CD4-positive, alpha-beta T cell treated with Interleukin-12 subunit alpha and Interleukin-12 subunit beta, for 1 hour (primary cell): ENCODE data around the gene SHB.

Source experiments
- DNase-seq: peaks from one replicate; pipeline ENCODE4 v3.0.0-alpha.2; 2020

The SHB gene

DNA sequence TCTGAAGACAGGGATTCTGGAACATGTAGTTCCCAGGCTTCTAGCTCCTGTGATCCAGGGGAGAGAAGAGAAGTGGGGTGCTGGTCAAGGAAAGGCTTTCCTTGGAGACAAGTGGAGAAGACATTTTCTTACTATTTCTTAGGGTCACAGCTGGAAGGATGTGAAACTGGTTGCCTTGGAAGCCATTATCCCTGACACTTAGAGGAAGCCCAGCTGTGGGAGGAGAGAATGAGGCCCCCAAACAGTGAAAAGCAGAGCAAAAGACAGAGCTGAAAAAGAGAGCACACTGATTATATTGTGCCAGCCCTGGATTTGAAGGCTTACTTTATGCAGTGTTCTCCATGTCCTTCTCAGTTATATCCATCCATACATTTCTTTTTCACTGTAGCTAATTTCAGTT is 17.5 kb upstream of the SHB start:
- DNase-seq = no peak

DNA sequence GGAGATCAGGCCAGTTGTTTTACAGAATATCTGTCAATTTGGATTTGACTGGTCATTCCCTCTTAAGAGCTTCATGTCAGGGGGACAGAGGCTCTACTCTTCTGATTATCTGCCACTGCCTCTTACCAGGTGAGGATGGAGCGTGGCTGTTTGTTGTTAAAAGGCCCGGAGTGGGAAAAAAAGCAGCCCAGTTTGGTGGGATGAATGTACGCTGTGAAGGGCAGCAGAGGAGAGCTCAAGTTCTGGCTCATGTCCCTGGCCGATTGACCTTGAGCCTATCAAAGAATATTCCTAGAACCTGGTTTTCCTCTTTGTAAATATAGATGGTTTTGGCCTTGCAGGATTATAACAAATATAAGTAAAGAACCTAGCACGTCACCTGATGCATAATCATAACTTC is 16.3 kb upstream of the SHB start:
- no peak for DNase-seq

DNA sequence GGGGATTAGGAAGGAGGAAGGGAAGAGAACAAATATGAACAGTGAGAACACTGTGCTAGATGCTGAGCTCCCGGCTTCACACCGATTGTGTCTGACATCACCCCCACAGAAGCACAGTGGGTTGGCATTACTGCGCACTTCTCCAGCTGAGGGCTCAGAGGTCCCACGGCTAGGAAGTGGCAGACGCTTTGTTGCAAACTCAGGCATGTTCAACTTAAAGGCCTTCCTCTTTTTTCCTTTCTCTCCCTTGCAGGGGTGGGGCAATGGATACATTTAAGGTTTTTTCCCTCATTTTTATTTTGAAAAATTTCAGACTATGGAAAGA is 15.5 kb upstream of the SHB start:
- no peak for DNase-seq

DNA sequence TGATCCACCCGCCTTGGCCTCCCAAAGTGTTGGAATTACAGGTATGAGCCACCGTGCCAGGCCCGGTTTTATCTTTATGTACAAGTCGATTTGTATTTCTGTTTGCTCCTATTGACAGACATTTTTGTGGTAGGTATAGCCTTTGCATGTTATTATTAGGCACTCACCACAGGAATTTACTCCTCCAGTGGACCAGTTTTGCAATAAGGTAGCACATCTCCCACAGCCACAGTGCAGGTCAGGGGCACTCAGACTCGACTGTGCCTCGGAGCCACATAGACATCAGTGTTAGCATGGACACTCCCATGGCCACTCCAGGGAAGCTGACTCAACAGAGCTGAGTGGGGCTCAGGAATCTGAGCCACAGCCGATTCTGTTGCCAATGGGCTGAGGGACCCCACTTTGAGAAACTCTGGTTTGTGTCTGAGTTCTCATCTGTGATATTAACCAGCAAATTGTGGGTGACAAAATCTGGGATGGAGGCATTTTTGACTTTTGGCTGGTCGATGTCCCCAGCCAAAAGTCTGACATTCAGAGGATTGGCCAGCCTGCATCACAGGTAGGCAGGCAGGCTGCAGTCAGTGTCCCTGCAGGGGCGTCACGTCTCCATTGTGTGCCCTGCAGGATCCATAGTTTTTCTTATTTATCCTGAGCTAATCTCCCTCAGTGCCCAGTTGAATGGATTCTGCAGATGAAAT is 15.0 kb upstream of the SHB start:
- no peak for DNase-seq

DNA sequence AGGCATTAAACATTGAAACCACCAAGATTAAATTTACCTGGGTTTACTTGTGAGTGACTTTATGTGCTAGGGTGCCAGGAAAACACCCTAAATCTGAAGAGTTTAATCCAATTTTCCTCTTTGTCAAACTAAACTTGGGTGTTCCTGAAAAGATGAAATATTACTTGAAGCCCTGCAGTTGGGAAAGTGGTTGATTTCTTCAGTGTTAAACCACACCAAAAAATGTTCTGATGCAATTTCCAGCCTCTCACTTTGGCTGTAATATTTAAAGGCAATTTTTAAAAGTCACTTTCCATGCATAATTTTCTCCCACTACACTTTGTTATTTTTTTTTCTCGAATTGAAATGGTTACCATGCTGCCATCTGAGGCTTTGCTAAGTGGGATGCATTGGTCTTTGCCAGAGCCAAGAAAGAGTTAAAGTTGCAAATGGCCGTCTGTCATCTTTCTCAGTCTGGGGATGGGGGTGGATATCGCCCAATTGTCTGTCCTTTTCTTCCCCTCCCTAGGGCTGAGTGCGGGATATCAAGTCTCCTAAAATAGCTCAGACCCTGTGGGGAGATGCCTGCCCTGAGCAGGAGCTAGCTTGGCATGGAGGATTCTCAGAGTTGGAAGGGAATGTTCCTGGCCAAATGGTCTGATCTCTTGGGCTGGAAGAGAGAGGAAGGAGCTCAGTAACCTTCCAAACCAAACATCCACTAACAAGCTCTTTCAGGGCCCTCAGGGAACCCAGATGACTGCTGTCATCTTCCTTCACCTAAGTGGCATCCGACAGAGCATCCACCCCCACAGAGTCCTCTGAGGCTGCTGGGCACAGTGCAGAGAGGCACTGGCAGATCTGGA is 13.6 kb upstream of the SHB start:
- no peak for DNase-seq

DNA sequence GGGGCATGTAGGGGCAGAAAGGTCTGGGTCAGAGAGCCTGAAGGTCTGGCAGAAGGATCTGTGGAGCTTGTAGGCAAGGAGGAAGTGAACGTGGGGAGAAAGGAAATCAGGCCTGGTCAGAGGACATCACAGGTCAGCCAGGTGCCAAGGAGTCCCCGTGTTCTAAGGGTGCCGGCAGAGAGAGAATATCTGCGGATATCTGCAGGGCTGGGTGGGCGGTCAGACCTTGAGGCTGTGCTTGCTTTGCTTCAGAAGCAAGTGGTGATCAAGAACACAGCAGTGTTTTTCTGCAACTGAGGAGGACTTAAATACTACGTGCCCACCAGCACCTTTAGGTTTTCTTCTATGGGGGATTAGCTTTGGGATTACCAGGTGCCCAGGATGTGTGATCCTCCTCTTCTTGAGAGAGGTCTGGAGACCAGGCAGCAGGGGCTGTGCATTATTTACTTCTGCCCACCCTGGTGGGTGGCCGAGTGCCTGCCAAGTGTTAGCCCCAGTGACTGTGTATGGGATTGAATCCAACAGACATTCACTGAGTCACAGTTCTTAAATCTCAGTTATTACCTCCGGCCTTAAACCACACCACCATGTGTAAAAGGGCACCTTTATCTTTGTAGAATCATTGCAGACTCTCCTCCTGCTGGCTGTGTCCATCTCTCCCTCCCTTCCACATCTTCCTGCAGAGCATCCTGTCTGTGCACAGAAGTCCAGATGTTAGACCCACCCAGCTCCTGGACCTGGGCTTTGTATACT is 12.5 kb upstream of the SHB start:
- DNase-seq = no peak

DNA sequence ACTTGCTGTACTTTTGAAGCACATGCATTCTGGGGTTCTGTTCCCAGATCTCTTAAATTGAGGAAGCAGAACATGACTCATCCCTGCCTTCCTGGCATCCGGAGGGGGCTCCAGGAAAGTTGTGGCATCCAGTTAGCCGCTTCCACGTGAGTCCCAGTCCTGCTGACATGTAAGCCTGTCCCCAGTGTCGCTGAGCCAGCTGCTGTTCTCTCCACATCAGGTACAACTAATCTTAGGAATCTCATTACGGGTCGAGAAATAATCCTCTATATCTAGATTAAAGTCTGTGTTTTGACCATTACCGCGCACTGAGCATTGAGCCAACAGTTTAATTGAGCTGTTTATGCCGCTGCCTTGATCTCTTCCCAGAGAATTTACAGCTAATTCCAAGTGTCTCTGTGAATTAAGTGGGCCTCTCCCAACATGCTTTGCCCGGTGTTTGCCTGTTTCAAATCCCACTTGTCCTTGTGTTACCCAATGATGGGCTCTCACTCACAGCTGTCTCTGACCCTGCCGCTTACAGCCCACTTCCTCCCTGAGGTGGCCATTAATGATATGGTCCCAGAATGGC is 10.5 kb upstream of the SHB start:
- no peak for DNase-seq

DNA sequence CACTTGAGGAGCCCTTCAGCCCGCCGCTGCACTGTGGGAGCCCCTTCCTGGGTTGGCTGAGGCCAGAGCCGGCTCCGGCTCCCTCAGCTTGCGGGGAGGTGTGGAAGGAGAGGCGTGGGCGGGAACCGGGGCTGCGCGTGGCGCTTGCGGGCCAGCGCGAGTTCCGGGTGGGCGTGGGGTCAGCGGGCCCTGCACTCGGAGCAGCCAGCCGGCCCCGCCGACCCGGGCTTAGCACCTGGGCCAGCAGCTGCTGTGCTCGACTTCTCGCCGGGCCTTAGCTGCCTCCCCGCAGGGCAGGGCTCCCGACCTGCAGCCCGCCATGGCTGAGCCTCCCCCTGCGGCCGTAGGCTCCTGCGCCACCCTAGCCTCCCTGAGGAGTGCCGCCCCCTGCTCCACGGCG is 6.2 kb upstream of the SHB start:
- DNase-seq = no peak

DNA sequence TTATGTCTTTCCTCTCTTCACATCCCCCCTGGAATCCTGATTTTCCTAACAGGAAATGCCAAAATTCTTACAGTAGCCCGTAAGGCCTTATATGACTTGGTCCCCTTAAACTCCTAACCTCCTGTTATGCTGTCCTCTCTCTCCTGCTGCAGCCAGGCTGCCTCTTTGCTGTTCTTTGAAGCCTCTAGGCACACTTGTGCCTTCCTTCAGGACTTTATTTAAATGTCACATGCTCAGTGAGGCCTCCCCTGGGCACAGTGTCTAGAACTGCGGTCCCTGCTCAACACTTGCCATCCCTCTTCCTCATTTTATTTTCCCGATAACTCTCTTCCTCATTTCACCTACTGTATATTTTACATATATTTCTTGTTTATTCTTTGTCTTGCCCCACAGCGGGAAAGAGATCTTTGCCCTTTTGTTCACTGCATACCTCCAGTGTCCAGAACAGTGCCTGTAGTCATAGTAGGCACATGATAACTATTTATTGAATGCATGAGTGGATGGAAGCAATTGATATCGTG is 5.5 kb upstream of the SHB start:
- no peak for DNase-seq

DNA sequence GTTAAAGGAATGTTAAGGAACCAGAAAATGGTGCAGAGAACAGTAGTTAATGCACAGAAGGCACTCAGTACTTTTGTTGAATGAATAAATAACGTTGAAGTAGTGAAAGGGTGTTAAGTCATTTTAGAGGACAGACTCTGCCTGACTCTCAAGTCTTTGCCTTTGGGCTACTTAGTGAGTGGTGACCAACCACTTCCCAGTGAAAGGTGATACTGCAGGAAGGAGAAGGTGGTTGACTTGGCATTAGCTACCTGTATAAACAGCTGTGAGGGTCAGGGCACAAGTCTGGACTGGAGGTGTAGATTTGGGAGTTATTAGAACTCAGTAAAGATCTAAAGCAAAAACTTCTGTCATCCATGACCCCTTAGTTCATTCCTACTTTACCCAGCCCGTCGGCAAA is 4.9 kb upstream of the SHB start:
- no peak for DNase-seq

DNA sequence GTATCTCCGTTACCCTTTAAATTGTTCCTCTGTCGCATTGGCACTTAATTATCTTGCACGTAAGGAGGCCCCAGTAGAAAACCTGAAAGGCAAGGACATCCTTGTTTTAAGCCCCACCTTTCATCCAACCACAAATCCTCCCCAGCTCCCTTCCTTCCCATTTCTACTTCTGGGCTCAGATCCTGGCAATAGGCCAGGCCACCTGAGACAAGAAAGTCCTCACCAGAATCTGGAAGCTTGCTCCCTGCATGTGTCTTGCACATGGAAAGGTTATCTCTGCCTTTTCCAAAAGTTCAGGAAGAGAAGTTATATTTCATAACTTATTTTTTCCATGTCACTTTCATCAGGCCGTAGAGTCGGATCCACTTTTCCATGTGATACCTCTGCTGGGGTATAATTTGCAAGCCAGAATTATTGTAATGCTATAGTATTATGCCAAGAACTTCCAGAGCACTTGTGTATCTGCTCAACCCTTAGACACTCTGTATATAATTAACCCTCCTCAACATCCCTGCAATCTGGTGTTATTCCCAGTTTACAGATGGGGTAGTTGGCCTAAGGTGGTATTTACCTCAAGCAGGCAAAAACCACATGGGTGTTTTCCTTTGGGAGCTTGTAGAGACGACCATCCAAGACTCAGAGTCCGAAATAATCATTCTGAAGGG is 2.6 kb upstream of the SHB start:
- DNase-seq = no peak

DNA sequence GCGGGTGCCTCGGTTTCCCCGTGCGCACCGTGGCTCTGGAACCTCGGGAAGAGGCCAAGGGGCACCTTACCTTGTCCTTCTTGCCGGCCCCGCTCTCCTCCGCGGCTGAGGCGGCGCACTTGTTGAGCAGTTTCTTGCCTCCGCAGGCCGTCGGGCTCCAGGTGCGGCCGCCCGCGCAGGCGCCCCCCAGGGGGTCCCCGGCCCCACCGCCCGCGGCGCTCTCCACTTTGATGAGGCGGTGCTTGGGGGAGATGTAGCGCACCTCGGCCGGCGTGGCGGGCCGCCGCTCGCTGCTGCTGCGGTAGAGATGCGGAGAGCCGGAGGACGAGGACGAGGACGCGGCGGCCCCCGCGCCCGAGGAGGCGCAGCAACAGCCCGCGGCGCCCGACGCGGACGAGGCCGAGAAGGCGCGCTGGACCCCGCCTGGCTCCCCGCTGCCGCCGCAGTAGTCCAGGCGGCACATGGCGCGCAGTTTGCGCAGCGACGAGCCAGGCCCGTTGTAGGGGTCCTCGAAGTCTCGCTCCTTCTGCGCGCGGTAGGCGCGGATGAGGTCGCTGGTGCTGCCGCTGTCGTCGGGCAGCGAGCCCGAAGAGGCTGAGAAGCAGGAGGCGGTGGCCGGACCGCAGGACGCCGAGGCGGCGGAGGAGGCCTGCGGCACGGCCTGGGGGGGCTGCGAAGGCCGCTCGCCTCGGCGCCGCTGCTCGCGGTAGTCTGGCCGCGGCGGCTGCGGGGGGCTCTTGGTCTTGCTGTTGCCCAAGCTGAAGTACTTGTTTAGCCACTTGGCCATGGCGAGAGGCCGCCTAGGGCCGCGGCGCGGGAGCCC is 957 bp downstream of the SHB start:
- DNase-seq = no peak

DNA sequence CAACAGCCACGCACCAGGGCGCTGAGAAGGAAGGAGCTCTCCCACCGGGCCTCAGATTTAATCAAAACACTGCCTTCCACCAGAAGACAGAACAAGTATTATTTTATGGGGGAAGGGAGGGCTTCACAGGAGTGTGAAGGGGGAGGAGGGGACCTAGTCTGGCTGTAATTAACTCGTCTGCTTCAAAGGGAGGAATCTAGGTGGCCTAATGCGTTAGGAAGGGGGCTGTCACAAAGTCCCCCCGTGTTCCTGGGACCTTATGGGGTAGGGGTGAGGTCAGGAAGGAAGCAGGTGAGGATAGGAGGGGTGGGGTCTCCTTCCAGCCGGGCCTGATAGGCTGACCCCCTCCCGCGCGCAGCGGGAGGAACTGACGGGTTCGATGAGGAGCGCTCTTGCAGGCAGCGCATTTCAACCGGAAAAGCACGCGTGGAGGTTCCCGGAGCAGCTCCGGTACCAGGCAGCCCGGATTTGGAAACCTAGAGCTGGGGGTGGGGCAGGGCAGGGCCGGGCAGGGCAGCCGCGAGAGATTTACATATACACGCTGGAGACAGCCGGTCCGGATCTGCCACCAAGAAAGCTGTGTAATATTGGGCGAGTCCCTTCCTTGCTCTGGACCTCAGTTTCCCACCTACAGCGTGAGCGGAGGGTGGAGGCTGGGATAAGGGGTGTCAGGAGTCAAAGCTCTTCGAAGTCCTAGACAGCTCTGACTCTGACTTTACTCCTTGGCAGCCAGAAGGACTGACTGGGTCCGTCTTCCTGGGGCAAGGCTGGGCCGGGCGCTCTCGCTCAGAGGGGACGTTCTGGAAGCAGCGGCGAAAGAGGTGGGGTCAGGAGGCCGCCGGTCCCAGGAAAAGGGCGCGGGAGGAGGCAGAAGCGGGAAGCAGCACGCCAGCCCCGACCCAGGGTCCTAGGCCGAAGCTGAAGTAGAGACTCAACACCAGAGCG is 1.8 kb downstream of the SHB start:
- peak; percentile 8 for DNase-seq

DNA sequence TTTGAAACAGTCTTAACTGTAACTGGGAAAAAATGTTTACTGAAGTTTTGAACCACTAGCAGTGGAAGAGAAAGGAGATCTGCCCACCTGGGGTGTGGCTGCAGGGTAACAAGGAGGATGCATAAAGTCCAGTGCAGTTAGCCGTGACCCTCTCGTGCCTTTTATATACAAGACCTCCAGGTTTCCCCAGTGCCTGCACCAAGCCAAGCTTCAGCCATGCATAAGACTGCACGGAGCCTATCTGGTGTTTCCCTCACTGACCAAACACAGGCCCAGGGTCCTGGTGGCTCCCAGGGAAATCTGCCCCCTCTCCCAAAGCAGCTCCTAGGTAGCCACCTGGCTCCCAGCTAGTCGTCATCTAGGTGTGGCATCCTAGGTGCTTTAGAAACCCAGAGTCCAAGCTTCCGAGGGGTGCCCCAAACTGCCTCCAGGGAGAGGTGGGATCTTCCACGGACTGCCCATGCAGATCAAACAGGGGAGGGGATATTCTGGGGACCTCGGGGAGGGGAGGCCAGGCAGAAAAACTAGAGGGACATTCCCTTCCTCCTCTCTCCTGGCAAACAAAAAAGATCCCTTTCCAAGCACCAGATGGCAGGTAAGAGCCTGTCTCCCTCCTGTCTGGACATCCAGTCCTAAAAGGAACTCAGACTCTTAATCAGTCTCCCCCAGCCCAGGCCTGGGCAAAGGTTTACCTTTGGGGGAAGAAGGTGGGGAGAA is 2.7 kb downstream of the SHB start:
- DNase-seq = no peak

DNA sequence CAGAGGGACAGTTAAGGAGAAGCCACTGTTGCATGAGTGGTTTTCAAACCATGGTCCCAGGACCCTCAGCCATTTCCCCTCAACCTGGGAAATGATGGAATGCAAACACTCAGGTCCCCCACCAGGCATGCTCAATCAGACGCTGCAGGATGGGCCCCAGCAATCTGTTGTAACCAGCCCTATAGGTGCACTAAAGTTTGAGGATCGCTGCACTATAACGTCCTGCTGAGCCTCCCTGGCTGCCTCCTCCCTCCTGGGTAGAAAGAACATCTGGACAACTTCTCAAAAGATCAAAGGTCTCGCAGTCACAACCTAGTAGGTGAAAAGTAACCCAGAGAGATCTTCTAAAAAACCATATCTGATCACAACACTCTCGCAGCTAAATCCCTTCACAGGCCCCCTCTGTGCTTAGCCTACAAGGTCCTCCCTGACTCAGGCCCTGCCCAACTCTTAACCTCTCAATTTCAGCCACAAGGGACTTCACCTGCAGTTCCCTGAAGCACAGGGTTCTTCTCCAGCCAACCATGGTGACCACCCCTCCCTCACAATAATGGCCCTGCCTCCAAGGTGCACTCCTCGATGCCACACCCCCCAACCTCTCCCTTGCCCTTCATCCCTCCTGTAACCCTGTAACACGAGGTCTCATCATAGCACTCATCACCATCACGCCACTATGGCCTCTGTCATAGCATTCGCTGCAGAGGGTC is 3.5 kb downstream of the SHB start:
- DNase-seq = no peak

DNA sequence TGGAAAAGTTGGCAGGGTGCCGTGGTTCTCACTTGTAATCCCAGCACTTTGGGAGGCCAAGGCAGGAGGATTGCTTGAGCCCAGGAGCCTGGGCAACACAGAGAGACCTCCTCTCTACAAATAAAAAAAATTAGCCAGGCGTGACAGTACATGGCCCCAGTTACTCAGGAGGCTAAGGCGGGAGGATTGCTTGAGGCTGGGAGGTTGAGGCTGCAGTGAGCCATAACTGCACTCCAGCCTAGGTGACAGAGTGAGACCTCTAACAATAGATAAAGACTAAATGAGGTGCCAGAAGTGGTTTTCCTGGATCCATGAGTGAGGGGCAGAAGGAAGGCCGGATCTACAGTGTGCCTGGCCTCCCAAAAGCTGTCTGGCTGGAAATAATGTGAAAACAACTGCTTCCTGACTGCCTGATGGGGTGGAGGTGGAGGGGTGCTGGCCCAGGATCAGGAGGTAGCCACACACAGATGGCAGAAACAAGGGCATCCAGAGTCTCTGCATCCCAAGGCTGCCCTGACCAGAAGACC is 4.1 kb downstream of the SHB start:
- DNase-seq = no peak

DNA sequence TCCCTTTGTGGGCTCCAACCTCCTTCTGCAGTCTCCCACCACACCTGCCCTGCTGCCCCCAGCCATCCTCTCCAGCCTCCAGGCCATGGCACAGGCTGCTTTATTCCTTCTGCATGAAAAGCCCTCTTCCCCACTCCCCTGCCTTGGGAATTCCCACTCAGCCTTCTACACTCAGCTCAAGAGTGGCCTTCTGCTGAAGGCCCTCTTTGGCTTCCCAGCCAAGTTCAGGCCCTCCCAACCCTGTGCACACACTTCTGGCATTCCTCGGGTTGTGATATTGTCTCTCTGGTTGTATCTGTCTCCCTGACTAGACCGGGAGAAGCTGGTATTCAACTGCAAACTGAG is 5.7 kb downstream of the SHB start:
- DNase-seq = no peak

DNA sequence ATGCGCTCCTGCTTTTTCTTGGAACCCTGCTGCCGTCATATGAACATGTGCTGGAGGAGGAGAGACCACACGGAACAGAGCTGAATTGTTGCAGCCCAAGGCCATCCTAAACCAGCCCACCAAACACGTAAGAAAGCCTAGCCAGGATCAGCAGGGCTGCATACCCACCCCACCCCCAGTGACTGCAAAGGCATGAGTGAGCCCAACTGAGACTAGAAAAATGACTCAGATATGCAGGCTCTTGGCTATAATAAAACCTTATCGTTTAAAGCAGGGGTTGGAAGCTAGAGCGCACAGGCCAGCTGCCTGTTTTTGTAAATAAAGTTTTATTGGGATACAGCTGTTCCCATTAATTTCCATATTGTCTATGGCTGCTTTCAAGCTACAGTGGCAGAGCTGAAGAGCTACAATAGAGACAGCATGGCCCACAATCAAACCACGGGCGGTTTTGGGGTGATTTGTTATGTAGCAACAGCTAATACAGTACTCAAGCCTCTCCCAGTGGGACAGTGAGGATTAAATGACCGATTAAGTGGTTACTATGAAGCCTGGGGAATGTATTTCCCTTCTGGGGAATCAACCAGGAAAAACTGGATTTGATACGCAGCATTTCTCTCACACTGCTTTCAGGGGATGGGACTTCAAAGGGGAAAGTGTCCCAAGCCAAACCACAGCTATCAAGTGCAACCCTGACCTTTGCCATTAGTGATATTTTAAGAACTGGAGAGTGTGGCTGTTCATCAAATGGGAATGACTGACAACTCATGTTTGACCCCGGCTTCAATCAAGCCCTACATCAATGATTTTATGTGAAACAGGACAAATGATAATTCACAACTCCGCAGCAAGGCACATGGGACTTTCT is 6.3 kb downstream of the SHB start:
- no peak for DNase-seq
